Glutamatergic neuron (in vitro differentiated cells): ENCODE results near the gene BCL7A. TPM values are rescaled to one million over a fixed set of nuclear protein-coding genes. Genes with fewer than 3 reads are reported as not detected.

Experiments used
- DNase-seq: peaks from one replicate; pipeline ENCODE4 v3.0.0; 2022
- H3K27ac Mint-ChIP-seq: one replicate; pipeline ENCODE4 v1.8.0; 2020; ENCODE audit warnings: mild to moderate bottlenecking, mixed read lengths, inconsistent platforms; ENCODE audit not compliant: unreplicated experiment
- H3K27me3 Mint-ChIP-seq: one replicate; pipeline ENCODE4 v1.8.0; 2020; ENCODE audit warnings: mild to moderate bottlenecking, moderate library complexity, mixed read lengths, inconsistent platforms; ENCODE audit not compliant: unreplicated experiment
- H3K36me3 Mint-ChIP-seq: one replicate; pipeline ENCODE4 v1.8.0; 2020; ENCODE audit warnings: mild to moderate bottlenecking, mixed read lengths, inconsistent platforms; ENCODE audit not compliant: unreplicated experiment
- H3K4me1 Mint-ChIP-seq: one replicate; pipeline ENCODE4 v1.8.0; 2020; ENCODE audit warnings: mild to moderate bottlenecking, low read depth, mixed read lengths, inconsistent platforms; ENCODE audit not compliant: unreplicated experiment
- H3K4me3 Mint-ChIP-seq: one replicate; pipeline ENCODE4 v1.8.0; 2020; ENCODE audit warnings: mild to moderate bottlenecking, mixed read lengths, inconsistent platforms; ENCODE audit not compliant: unreplicated experiment
- H3K9me3 Mint-ChIP-seq: one replicate; pipeline ENCODE4 v1.8.0; 2020; ENCODE audit warnings: mild to moderate bottlenecking, moderate library complexity, mixed read lengths, inconsistent platforms; ENCODE audit not compliant: unreplicated experiment
- CTCF ChIP-seq: fragments of 200-600 bp; sonication (generic); IDR thresholded peaks from one replicate; pipeline ENCODE4 v1.5.0; 2021; ENCODE audit not compliant: partially characterized antibody, unreplicated experiment
- total RNA-seq: library from RNA; stranded (reverse); fragmentation: NEBNext Ultra II Directional; extraction: Animal tissue kit (Norgen Biotek cat#: 25700); gene quantifications from one replicate; pipeline ENCODE4 v1.2.1, GENCODE V29; 2021; ENCODE audit not compliant: unreplicated experiment

Gene BCL7A
- total RNA-seq, 1 donor from 2014 or later: 148 TPM

- Mint-ChIP-seq H3K27ac (no peak overlapping the region), H3K4me3 (no peak overlapping the region)
Observed at GRCh38 chr12:122111089-122111641, 89.5 kb downstream of the BCL7A start.

More at GRCh38 chr12:122111089-122111641, 89.5 kb downstream of the BCL7A start:
- Mint-ChIP-seq H3K27me3 (no peaks in the 10 kb centered on the region), H3K9me3 (no peaks in the 10 kb centered on the region), H3K36me3 (no peaks in the 10 kb centered on the region), H3K4me1 (peaks cover 26% of the 10 kb centered on the region)
- no peak for DNase-seq
- TF ChIP-seq CTCF: no peak

Other genes with a start within 250 kb of the BCL7A start
- 31.1 TPM for gene RHOF, start 228.2 kb upstream of the BCL7A start, total RNA-seq
- gene SETD1B, start 217.9 kb upstream of the BCL7A start, total RNA-seq: 35.0 TPM
- gene HPD, start 163.0 kb upstream of the BCL7A start, total RNA-seq: not detected
- 53.2 TPM for gene PSMD9, start 133.1 kb upstream of the BCL7A start, total RNA-seq
- gene CFAP251, start 103.3 kb upstream of the BCL7A start, total RNA-seq: 2.8 TPM
- gene MLXIP, start 56.9 kb downstream of the BCL7A start, total RNA-seq: 120 TPM
- gene IL31, start 152.3 kb downstream of the BCL7A start, total RNA-seq: not detected
- 4.3 TPM for gene LRRC43, start 161.2 kb downstream of the BCL7A start, total RNA-seq
- gene B3GNT4, start 181.8 kb downstream of the BCL7A start, total RNA-seq: 1.8 TPM
- gene DIABLO, start 204.2 kb downstream of the BCL7A start, total RNA-seq: 68.7 TPM
- gene VPS33A, start 244.6 kb downstream of the BCL7A start, total RNA-seq: 49.2 TPM